Naive thymus-derived CD8-positive, alpha-beta T cell (primary cell): ENCODE results near the gene MYBPC2. TPM values are rescaled to one million over a fixed set of nuclear protein-coding genes. Genes with fewer than 3 reads are reported as not detected.

ENCODE experiments used
- ATAC-seq, 2 donors: fragments of 150-1000 bp; cut with Tn5 transposase in 1 of 2; sonication (Bioruptor Pico), chemical (Tn5 transposase) in 1 of 2; 1 replicate in 1 of 2; 2 replicates in 1 of 2; pipeline ENCODE4 v1.10.0; 2021; ENCODE audit warnings: mild to moderate bottlenecking in 2 of 2, moderate library complexity in 2 of 2
- POLR2A ChIA-PET: fragments of 350-600 bp; sonication (Branson Sonifier 250); formaldehyde crosslinking; loops from one replicate; lab custom pipeline; 2021; ENCODE audit warnings: antibody characterized with exemption; lab: Charles Lee
- DNase-seq, 10 donors: peaks; one replicate each; pipeline versions ENCODE4 v3.0.0 to v3.0.0-alpha.2; 2020 to 2022
- H3K27ac Mint-ChIP-seq, 10 donors: one replicate each; pipeline ENCODE4 v1.8.0; 2020 to 2022; ENCODE audit warnings: mild to moderate bottlenecking in 10 of 10, mixed read lengths in 10 of 10, moderate library complexity in 4 of 10, inconsistent platforms in 1 of 10
- H3K27me3 Mint-ChIP-seq, 5 donors: one replicate each; pipeline ENCODE4 v1.8.0; 2021 to 2022; ENCODE audit warnings: mixed read lengths in 5 of 5
- H3K36me3 Mint-ChIP-seq, 3 donors: one replicate each; pipeline ENCODE4 v1.8.0; 2020 to 2022; ENCODE audit warnings: mixed read lengths in 3 of 3, mild to moderate bottlenecking in 2 of 3, inconsistent platforms in 1 of 3
- H3K4me1 Mint-ChIP-seq, 4 donors: one replicate each; pipeline ENCODE4 v1.8.0; 2021 to 2022; ENCODE audit warnings: mixed read lengths in 4 of 4
- H3K4me3 Mint-ChIP-seq, 10 donors: one replicate each; pipeline ENCODE4 v1.8.0; 2020 to 2022; ENCODE audit warnings: mild to moderate bottlenecking in 10 of 10, mixed read lengths in 10 of 10, moderate library complexity in 6 of 10, inconsistent platforms in 1 of 10
- H3K9me3 Mint-ChIP-seq, 9 donors: one replicate each; pipeline ENCODE4 v1.8.0; 2020 to 2022; ENCODE audit warnings: mixed read lengths in 9 of 9, mild to moderate bottlenecking in 3 of 9, inconsistent platforms in 1 of 9, moderate library complexity in 1 of 9
- polyA plus RNA-seq, 3 donors: library from polyadenylated mRNA; unstranded; fragments of 300-500 nt; fragmentation: Illumina TruSeq; gene quantifications; one replicate each; pipeline ENCODE4 v1.2.3, GENCODE V29; 2021
- total RNA-seq, 8 experiments: library from RNA in 2 of 8; stranded (reverse) in 2 of 8; gene quantifications; one replicate each; pipeline ENCODE4 v1.2.3 and lab custom pipeline; 2021 to 2026

MYBPC2 gene
- total and polyA plus RNA-seq, 5 experiments from 2014 or later = not detected

GRCh38 chr19:50513746-50514345 lies 81.2 kb downstream of the MYBPC2 start, which contains the start of gene ASPDH:
TSS of gene ASPDH (minus strand) at chr19:50513913. CDS start at chr19:50513823, 90 bp downstream.
- peaks cover 17 to 20% (median 18%) of the 10 kb centered on the region in 4 donors for H3K4me1 Mint-ChIP-seq
- H3K4me3 Mint-ChIP-seq = peak within 1 kb of the TSS in 7 of 10 donors; percentile 18 to 79 (median 46)
- H3K36me3 Mint-ChIP-seq = peaks cover 0 to under 1% (median 0%) of the 10 kb centered on the region in 3 donors
- no peaks in the 10 kb centered on the region for H3K9me3 Mint-ChIP-seq
- peaks cover 0 to 21% (median 9%) of the 10 kb centered on the region in 5 donors for H3K27me3 Mint-ChIP-seq
- peak in 1 of 10 donors; percentile 59 for DNase-seq
- H3K27ac Mint-ChIP-seq = peak within 1 kb of the TSS in 8 of 10 donors; percentile 20 to 87 (median 70)
- no peak for ATAC-seq
- POLR2A ChIA-PET = no interaction called here

GRCh38 chr19:50514346-50515167 lies 81.9 kb downstream of the MYBPC2 start:
- Mint-ChIP-seq H3K4me3 (peak overlapping the region in 4 of 10 donors; percentile 19 to 79 (median 55)), H3K27ac (peak overlapping the region in 7 of 10 donors; percentile 43 to 87 (median 68)), H3K9me3 (no peaks in the 10 kb centered on the region), H3K4me1 (peaks cover 12 to 19% (median 15%) of the 10 kb centered on the region in 4 donors), H3K27me3 (peaks cover 0 to 23% (median 9%) of the 10 kb centered on the region in 5 donors), H3K36me3 (no peaks in the 10 kb centered on the region)
- DNase-seq (peak in 2 of 10 donors; percentile 26 to 61), ATAC-seq (no peak)
- POLR2A ChIA-PET = no interaction called here

GRCh38 chr19:50515168-50515561 lies 82.5 kb downstream of the MYBPC2 start:
- Mint-ChIP-seq H3K36me3 (no peaks in the 10 kb centered on the region), H3K9me3 (no peaks in the 10 kb centered on the region), H3K4me1 (peaks cover 12 to 19% (median 15%) of the 10 kb centered on the region in 4 donors), H3K4me3 (no peak overlapping the region), H3K27me3 (peaks cover 0 to 24% (median 9%) of the 10 kb centered on the region in 5 donors), H3K27ac (no peak overlapping the region)
- DNase-seq (peak in 1 of 10 donors; percentile 58), ATAC-seq (no peak)
- POLR2A ChIA-PET = no interaction called here

Other genes starting within 250 kb of the MYBPC2 start
- not detected for gene MYH14, start 229.3 kb upstream of the MYBPC2 start, total RNA-seq
- not detected for gene MYH14, start 229.3 kb upstream of the MYBPC2 start, polyA plus RNA-seq
- gene KCNC3, start 103.5 kb upstream of the MYBPC2 start, total RNA-seq = under 1 TPM; 0.73 to 0.80 TPM
- gene KCNC3, start 103.5 kb upstream of the MYBPC2 start, polyA plus RNA-seq = not detected
- gene NAPSA, start 67.3 kb upstream of the MYBPC2 start, total RNA-seq = 1 to 10 TPM; 6.4 to 9.7 TPM
- 1 to 10 TPM in 2 of 3 donors, under 1 TPM in 1; 0.37 to 2.0 (median 1.3) TPM for gene NAPSA, start 67.3 kb upstream of the MYBPC2 start, polyA plus RNA-seq
- gene NR1H2, start 56.4 kb upstream of the MYBPC2 start, total RNA-seq = 100 to 1,000 TPM; 106 to 107 TPM
- gene NR1H2, start 56.4 kb upstream of the MYBPC2 start, polyA plus RNA-seq = 100 to 1,000 TPM in 1 of 3 donors, 10 to 100 TPM in 2; 69.6 to 100 (median 86.7) TPM
- 10 to 100 TPM; 38.4 to 40.8 TPM for gene POLD1, start 48.5 kb upstream of the MYBPC2 start, total RNA-seq
- gene POLD1, start 48.5 kb upstream of the MYBPC2 start, polyA plus RNA-seq = 10 to 100 TPM; 26.0 to 34.4 (median 33.8) TPM
- gene SPIB, start 14.0 kb upstream of the MYBPC2 start, total RNA-seq = 1 to 10 TPM; 4.5 to 5.6 TPM
- under 1 TPM in 2 of 3 donors, not detected in 1; 0.10 to 0.32 TPM for gene SPIB, start 14.0 kb upstream of the MYBPC2 start, polyA plus RNA-seq
- gene EMC10, start 43.6 kb downstream of the MYBPC2 start, total RNA-seq = 10 to 100 TPM; 83.5 to 84.4 TPM
- 10 to 100 TPM in 1 of 3 donors, 1 to 10 TPM in 2; 8.3 to 11.2 (median 9.6) TPM for gene EMC10, start 43.6 kb downstream of the MYBPC2 start, polyA plus RNA-seq
- gene GARIN5A, start 44.0 kb downstream of the MYBPC2 start, total RNA-seq = under 1 TPM in 1 of 2 experiments, not detected in 1; 0.94 TPM
- gene GARIN5A, start 44.0 kb downstream of the MYBPC2 start, polyA plus RNA-seq = 1 to 10 TPM in 1 of 3 donors, under 1 TPM in 2; 0.65 to 1.7 (median 0.96) TPM
- gene JOSD2, start 78.3 kb downstream of the MYBPC2 start, total RNA-seq = 10 to 100 TPM; 22.8 to 25.6 TPM
- gene JOSD2, start 78.3 kb downstream of the MYBPC2 start, polyA plus RNA-seq = 10 to 100 TPM; 19.8 to 26.2 (median 22.8) TPM
- gene ASPDH, start 81.0 kb downstream of the MYBPC2 start, total RNA-seq = not detected
- gene ASPDH, start 81.0 kb downstream of the MYBPC2 start, polyA plus RNA-seq = 1 to 10 TPM in 1 of 3 donors, not detected in 2; 1.4 TPM
- gene LRRC4B, start 135.5 kb downstream of the MYBPC2 start, total RNA-seq = not detected
- not detected for gene LRRC4B, start 135.5 kb downstream of the MYBPC2 start, polyA plus RNA-seq
- gene SYT3, start 207.0 kb downstream of the MYBPC2 start, total RNA-seq = 1 to 10 TPM; 2.7 TPM
- 1 to 10 TPM in 1 of 3 donors, under 1 TPM in 2; 0.51 to 1.7 (median 0.51) TPM for gene SYT3, start 207.0 kb downstream of the MYBPC2 start, polyA plus RNA-seq
- gene C19orf81, start 216.6 kb downstream of the MYBPC2 start, total RNA-seq = 1 to 10 TPM; 1.9 to 2.4 TPM
- 1 to 10 TPM; 1.2 to 5.3 (median 1.8) TPM for gene C19orf81, start 216.6 kb downstream of the MYBPC2 start, polyA plus RNA-seq